HG02763 (cell line): ENCODE measurements around the gene LIMK2.
"Not testable (repeated sequence)": the region's sequence is repeated elsewhere in the genome, so short reads cannot be mapped to it uniquely, and the experiment has no call there.

Experiments used
- ATAC-seq: cut with Tn5 transposase; IDR thresholded peaks from one replicate; pipeline ENCODE4 v1.9.1; 2021; ENCODE audit warnings: mild to moderate bottlenecking, moderate library complexity; ENCODE audit not compliant: unreplicated experiment

The LIMK2 gene

GRCh38 chr22:31288496-31289240, 76.6 kb downstream of the LIMK2 start:
- no peak for ATAC-seq

GRCh38 chr22:31289344-31289743, 77.2 kb downstream of the LIMK2 start:
- ATAC-seq = no peak

- peak; percentile 89 for ATAC-seq
Observed at GRCh38 chr22:31290494-31291471, 78.7 kb downstream of the LIMK2 start.

GRCh38 chr22:31291481-31292235, 79.6 kb downstream of the LIMK2 start:
- ATAC-seq = no peak

- ATAC-seq = no peak
Observed at GRCh38 chr22:31292236-31292989, 80.3 kb downstream of the LIMK2 start, which contains the start of gene PIK3IP1. PIK3IP1 (minus strand) TSS chr22:31292488; CDS start chr22:31292344, 144 bp downstream.

GRCh38 chr22:31295360-31295759, 83.3 kb downstream of the LIMK2 start:
- no peak for ATAC-seq

- ATAC-seq = no peak
Observed at GRCh38 chr22:31295831-31296657, 83.9 kb downstream of the LIMK2 start.

GRCh38 chr22:31300896-31301295, 88.8 kb downstream of the LIMK2 start:
- ATAC-seq = no peak

GRCh38 chr22:31302006-31302405, 89.9 kb downstream of the LIMK2 start:
- no peak for ATAC-seq

- ATAC-seq = no peak
Observed at GRCh38 chr22:31302537-31302936, 90.4 kb downstream of the LIMK2 start.

GRCh38 chr22:31305194-31305593, 93.1 kb downstream of the LIMK2 start:
- ATAC-seq = no peak

GRCh38 chr22:31308181-31308580, 96.1 kb downstream of the LIMK2 start:
- ATAC-seq = no peak

- ATAC-seq = no peak
Observed at GRCh38 chr22:31313366-31314147, 101.5 kb downstream of the LIMK2 start.

- not testable (repeated sequence) for ATAC-seq
Observed at GRCh38 chr22:31314220-31314619, 102.1 kb downstream of the LIMK2 start.

- no peak for ATAC-seq
Observed at GRCh38 chr22:31321421-31321820, 109.3 kb downstream of the LIMK2 start.

GRCh38 chr22:31323578-31324550, 111.8 kb downstream of the LIMK2 start:
- no peak for ATAC-seq

GRCh38 chr22:31326877-31327276, 114.8 kb downstream of the LIMK2 start:
- ATAC-seq = no peak
